Gastrocnemius medialis (tissue), 4 donors: ENCODE data around the gene COX10. TPM values are rescaled to one million over a fixed set of nuclear protein-coding genes. Genes with fewer than 3 reads are reported as not detected.

Experiments used
- ATAC-seq, 2 donors: fragments of 150-250 bp; one replicate each; pipeline ENCODE4 v1.9.1; 2016
- DNase-seq, 2 donors: peaks; one replicate each; pipeline ENCODE4 v3.0.0-alpha.2; 2019
- H3K27ac ChIP-seq, 4 donors: fragments of 200-600 bp; sonication (generic); 1 replicate in 1 of 4; 2 replicates in 3 of 4; pipeline ENCODE4 v1.5.1; 2016 to 2018; ENCODE audit warnings: mild to moderate bottlenecking in 2 of 4, moderate library complexity in 1 of 4
- H3K27me3 ChIP-seq, 3 donors: fragments of 200-600 bp; sonication (generic) in 2 of 3; 1 replicate in 1 of 3; 2 replicates in 2 of 3; pipeline versions ENCODE4 v1.5.1 to v1.6.0; 2016 to 2019; ENCODE audit warnings: mild to moderate bottlenecking in 1 of 3, moderate library complexity in 1 of 3
- H3K36me3 ChIP-seq, 2 donors: fragments of 200-600 bp; sonication (generic) in 1 of 2; one replicate each; pipeline ENCODE4 v1.5.1; 2017 to 2018
- H3K4me1 ChIP-seq, 2 donors: fragments of 200-600 bp; sonication (generic) in 1 of 2; one replicate each; pipeline ENCODE4 v1.5.1; 2016 to 2017; ENCODE audit warnings: mild to moderate bottlenecking in 2 of 2
- H3K4me3 ChIP-seq, 4 donors: fragments of 200-600 bp; sonication (generic) in 3 of 4; 1 replicate in 1 of 4; 2 replicates in 3 of 4; pipeline ENCODE4 v1.5.1; 2016 to 2019; ENCODE audit warnings: mild to moderate bottlenecking in 2 of 4
- H3K9me3 ChIP-seq, 3 donors: fragments of 200-600 bp; sonication (generic) in 2 of 3; 1 replicate in 1 of 3; 2 replicates in 2 of 3; pipeline ENCODE4 v1.5.1; 2016 to 2019
- POLR2A ChIP-seq, 2 donors: fragments of 450-650 bp; IDR thresholded peaks; one replicate each; pipeline ENCODE4 v1.6.1; 2017; ENCODE audit warnings: antibody characterized with exemption in 2 of 2, mild to moderate bottlenecking in 2 of 2, moderate library complexity in 2 of 2
- in situ Hi-C, 4 donors: fragments of 200-750 bp; cut with MboI; loops; one replicate each; pipeline versions ENCODE4 v1.15.0 to v1.8.0; 2017; ENCODE audit warnings: low sequenced_read_pairs in 4 of 4
- intact Hi-C: fragments of 100-400 bp; cut with DNase I; formaldehyde crosslinking; loops from one replicate; pipeline ENCODE4 v1.15.1; 2023; ENCODE audit warnings: low total_unique reads
- total RNA-seq, 4 donors: library from RNA; depleted of rRNA; stranded (reverse); fragments of >200 nt; gene quantifications; one replicate each; pipeline versions ENCODE4 v1.1.0 to v1.2.3, GENCODE V29; 2016
- TF ChIP-seq, protein P1 (sequence below), 5 experiments: fragments of 450-650 bp in 3 of 5; fragments of 200-600 bp in 2 of 5; sonication (generic) in 2 of 5; IDR thresholded peaks in 4 of 5; conservative IDR thresholded peaks in 1 of 5; 1 replicate in 4 of 5; 2 replicates in 1 of 5; pipeline ENCODE4 v1.5.1; 2016 to 2019; ENCODE audit warnings: antibody characterized with exemption in 5 of 5, mild to moderate bottlenecking in 3 of 5, moderate library complexity in 3 of 5

The COX10 gene
- total RNA-seq, 4 donors from 2014 or later, result 70.6 to 123 (median 87.3) TPM

- H3K36me3 ChIP-seq, result peaks cover 0 to 9% of the 10 kb centered on the region in 2 donors
- no peaks in the 10 kb centered on the region for H3K9me3 ChIP-seq
- no peak for DNase-seq
- TF ChIP-seq POLR2A (IDR thresholded peaks at IDR 0.05), result no peak
- TF ChIP-seq, protein P1, sequence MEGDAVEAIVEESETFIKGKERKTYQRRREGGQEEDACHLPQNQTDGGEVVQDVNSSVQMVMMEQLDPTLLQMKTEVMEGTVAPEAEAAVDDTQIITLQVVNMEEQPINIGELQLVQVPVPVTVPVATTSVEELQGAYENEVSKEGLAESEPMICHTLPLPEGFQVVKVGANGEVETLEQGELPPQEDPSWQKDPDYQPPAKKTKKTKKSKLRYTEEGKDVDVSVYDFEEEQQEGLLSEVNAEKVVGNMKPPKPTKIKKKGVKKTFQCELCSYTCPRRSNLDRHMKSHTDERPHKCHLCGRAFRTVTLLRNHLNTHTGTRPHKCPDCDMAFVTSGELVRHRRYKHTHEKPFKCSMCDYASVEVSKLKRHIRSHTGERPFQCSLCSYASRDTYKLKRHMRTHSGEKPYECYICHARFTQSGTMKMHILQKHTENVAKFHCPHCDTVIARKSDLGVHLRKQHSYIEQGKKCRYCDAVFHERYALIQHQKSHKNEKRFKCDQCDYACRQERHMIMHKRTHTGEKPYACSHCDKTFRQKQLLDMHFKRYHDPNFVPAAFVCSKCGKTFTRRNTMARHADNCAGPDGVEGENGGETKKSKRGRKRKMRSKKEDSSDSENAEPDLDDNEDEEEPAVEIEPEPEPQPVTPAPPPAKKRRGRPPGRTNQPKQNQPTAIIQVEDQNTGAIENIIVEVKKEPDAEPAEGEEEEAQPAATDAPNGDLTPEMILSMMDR (IDR thresholded peaks at IDR 0.05 in 4 of 5, conservative IDR thresholded peaks at IDR 0.05 in 1 of 5), result no peak
- peaks cover 29 to 30% of the 10 kb centered on the region in 2 donors for H3K4me1 ChIP-seq
- no peak overlapping the region for H3K4me3 ChIP-seq
- intact Hi-C loops (loop anchor here (5.0 to 10.0 kb wide), 4 partner anchors 136 to 1291 kb away; partner anchors contain the start of gene COX10), in situ Hi-C loops (no loop called here)
- peak overlapping the region; percentile 76 to 88 (median 84) for H3K27ac ChIP-seq
- no peak for ATAC-seq
- H3K27me3 ChIP-seq, result no peaks in the 10 kb centered on the region
These were observed 134.1 kb downstream of the COX10 start for GRCh38 chr17:14203388-14203787.

- in situ Hi-C loops (no loop called here), intact Hi-C loops (loop anchor here (5.0 to 10.0 kb wide), 4 partner anchors 137 to 1291 kb away; partner anchors contain the start of gene COX10)
- H3K27ac ChIP-seq, result peak overlapping the region; percentile 76 to 88 (median 84)
- DNase-seq (no peak), ATAC-seq (no peak)
- no peaks in the 10 kb centered on the region for H3K27me3 ChIP-seq
- H3K9me3 ChIP-seq, result no peaks in the 10 kb centered on the region
- H3K4me3 ChIP-seq, result no peak overlapping the region
- peaks cover 29 to 37% of the 10 kb centered on the region in 2 donors for H3K4me1 ChIP-seq
- no peak for TF ChIP-seq POLR2A (IDR thresholded peaks at IDR 0.05)
- TF ChIP-seq, protein P1 (IDR thresholded peaks at IDR 0.05 in 4 of 5, conservative IDR thresholded peaks at IDR 0.05 in 1 of 5), result no peak
- peaks cover 0 to 9% of the 10 kb centered on the region in 2 donors for H3K36me3 ChIP-seq
These were observed 134.8 kb downstream of the COX10 start for GRCh38 chr17:14204084-14204483.

- Histone ChIP-seq H3K9me3 (no peaks in the 10 kb centered on the region), H3K27me3 (no peaks in the 10 kb centered on the region), H3K4me3 (no peak overlapping the region), H3K4me1 (peaks cover 29 to 38% of the 10 kb centered on the region in 2 donors), H3K27ac (peak overlapping the region; percentile 76 to 88 (median 84)), H3K36me3 (peaks cover 0 to 9% of the 10 kb centered on the region in 2 donors)
- intact Hi-C loops (loop anchor here (5.0 to 10.0 kb wide), 4 partner anchors 137 to 1290 kb away; partner anchors contain the start of gene COX10), in situ Hi-C loops (no loop called here)
- ATAC-seq (no peak), DNase-seq (no peak)
- TF ChIP-seq, protein P1 (IDR thresholded peaks at IDR 0.05 in 4 of 5, conservative IDR thresholded peaks at IDR 0.05 in 1 of 5), result no peak
- no peak for TF ChIP-seq POLR2A (IDR thresholded peaks at IDR 0.05)
These were observed 135.2 kb downstream of the COX10 start for GRCh38 chr17:14204546-14204945.

GRCh38 chr17:14205380-14205779, 136.1 kb downstream of the COX10 start:
- peak overlapping the region; percentile 76 to 88 (median 84) for H3K27ac ChIP-seq
- intact Hi-C loops, result loop anchor here (10.0 kb wide), 3 partner anchors 431 to 1289 kb away; no protein-coding TSS in a partner anchor

More at GRCh38 chr17:14205380-14205779, 136.1 kb downstream of the COX10 start:
- Histone ChIP-seq H3K36me3 (peaks cover 0 to 9% of the 10 kb centered on the region in 2 donors), H3K4me1 (peaks cover 29 to 45% of the 10 kb centered on the region in 2 donors), H3K27me3 (no peaks in the 10 kb centered on the region), H3K4me3 (no peak overlapping the region), H3K9me3 (no peaks in the 10 kb centered on the region)
- ATAC-seq (no peak), DNase-seq (peak in 1 of 2 donors; percentile 22)
- in situ Hi-C loops, result no loop called here
- TF ChIP-seq, protein P1 (IDR thresholded peaks at IDR 0.05 in 4 of 5, conservative IDR thresholded peaks at IDR 0.05 in 1 of 5), result no peak
- no peak for TF ChIP-seq POLR2A (IDR thresholded peaks at IDR 0.05)
